OCI-LY3 (cell line): ENCODE results near the gene HBE1.

Experiments
- H2AFZ ChIP-seq: fragments of 200-600, 300-600 bp; shearing (Covaris generic); 2 replicates; pipeline ENCODE4 v1.6.0; 2014; ENCODE audit warnings: antibody characterized with exemption, low read depth, low read length
- H3K27ac ChIP-seq: fragments of 200-600, 300-600 bp; sonication (generic); 2 replicates; pipeline ENCODE4 v1.5.1; 2014; ENCODE audit warnings: mild to moderate bottlenecking, low read length, moderate library complexity, mixed read lengths
- H3K27me3 ChIP-seq: fragments of 200-600, 300-600 bp; sonication (generic); 2 replicates; pipeline ENCODE4 v1.6.1; 2014; ENCODE audit warnings: low read depth, low read length, mixed read lengths
- H3K36me3 ChIP-seq: fragments of 200-600, 300-600 bp; sonication (generic); replicated peaks from 2 replicates; pipeline ENCODE3; 2014; ENCODE audit warnings: low read depth, low read length, mixed read lengths
- H3K4me1 ChIP-seq: fragments of 300-600, 200-600 bp; sonication (generic); 2 replicates; pipeline ENCODE4 v1.6.1; 2014; ENCODE audit warnings: low read length, mixed read lengths
- H3K4me2 ChIP-seq: fragments of 200-600, 300-600 bp; sonication (generic); 2 replicates; pipeline ENCODE4 v1.6.1; 2014; ENCODE audit warnings: low read length, mixed read lengths
- H3K4me3 ChIP-seq: fragments of 300-600, 200-600 bp; sonication (generic); 2 replicates; pipeline ENCODE4 v1.5.1; 2014; ENCODE audit warnings: antibody characterized with exemption, mild to moderate bottlenecking, low read length, moderate library complexity
- H3K79me2 ChIP-seq: fragments of 300-600, 200-600 bp; shearing (Covaris generic); 2 replicates; pipeline ENCODE4 v1.6.1; 2014; ENCODE audit warnings: mild to moderate bottlenecking, low read length, mixed read lengths
- H3K9ac ChIP-seq: fragments of 300-600, 200-600 bp; shearing (Covaris generic); 2 replicates; pipeline ENCODE4 v1.6.0; 2014; ENCODE audit warnings: mild to moderate bottlenecking, low read length, moderate library complexity
- H3K9me3 ChIP-seq: fragments of 200-600, 300-600 bp; shearing (Covaris generic); 2 replicates; pipeline ENCODE4 v1.6.1; 2014; ENCODE audit warnings: low read length, mixed read lengths; ENCODE audit not compliant: insufficient read depth
- H4K20me1 ChIP-seq: fragments of 200-600, 300-600 bp; sonication (generic); 2 replicates; pipeline ENCODE4 v1.6.1; 2016; ENCODE audit warnings: low read length, mixed read lengths; ENCODE audit not compliant: insufficient read depth
- CTCF ChIP-seq: fragments of 200-600, 300-600 bp; sonication (generic); IDR thresholded peaks from 2 replicates; pipeline ENCODE4 v1.5.1; 2014; ENCODE audit warnings: antibody characterized with exemption, low read length, low read depth
- EZH2phosphoT487 ChIP-seq: fragments of 200-600 bp; shearing (Covaris generic); IDR thresholded peaks from 2 replicates; pipeline ENCODE4 v1.6.1; 2018; ENCODE audit warnings: antibody characterized with exemption, mixed run types, low read depth

HBE1 gene

DNA sequence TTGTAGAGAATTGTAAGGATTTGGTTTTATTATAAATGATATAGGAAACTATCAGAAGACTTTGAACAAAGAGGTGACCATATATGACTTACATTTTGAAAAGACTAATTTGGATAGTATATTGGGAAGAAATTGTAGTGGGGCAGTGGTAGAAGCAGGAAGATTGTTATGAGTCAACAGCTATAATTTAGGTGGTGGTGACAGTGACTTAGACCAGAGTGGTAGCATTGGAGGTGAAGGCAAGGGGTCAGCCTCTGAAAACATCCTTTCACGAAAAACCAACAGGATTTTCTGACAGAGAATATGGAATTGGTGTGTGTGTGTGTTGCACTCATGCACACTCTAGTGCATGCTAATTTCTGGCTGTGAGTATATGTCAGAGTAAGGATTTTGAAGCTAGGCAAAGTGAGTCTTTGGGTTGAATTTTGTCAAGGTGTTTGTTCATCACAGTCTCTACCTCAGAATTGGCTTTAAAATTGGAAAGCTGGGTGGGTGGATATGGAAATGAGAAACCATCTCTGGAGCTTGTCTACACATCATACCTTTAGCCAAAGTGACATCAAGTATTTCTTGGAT is 8.2 kb upstream of the HBE1 start:
- Histone ChIP-seq H3K79me2 (no peaks in the 10 kb centered on the region), H3K9ac (no peak overlapping the region), H3K4me3 (no peak overlapping the region), H4K20me1 (no peaks in the 10 kb centered on the region), H3K4me1 (peaks cover 21% of the 10 kb centered on the region), H2AFZ (no peak overlapping the region), H3K36me3 (no peaks in the 10 kb centered on the region), H3K27ac (no peak overlapping the region), H3K4me2 (no peak overlapping the region), H3K9me3 (no peaks in the 10 kb centered on the region), H3K27me3 (no peaks in the 10 kb centered on the region)
- no peak for TF ChIP-seq EZH2phosphoT487
- TF ChIP-seq CTCF: no peak

DNA sequence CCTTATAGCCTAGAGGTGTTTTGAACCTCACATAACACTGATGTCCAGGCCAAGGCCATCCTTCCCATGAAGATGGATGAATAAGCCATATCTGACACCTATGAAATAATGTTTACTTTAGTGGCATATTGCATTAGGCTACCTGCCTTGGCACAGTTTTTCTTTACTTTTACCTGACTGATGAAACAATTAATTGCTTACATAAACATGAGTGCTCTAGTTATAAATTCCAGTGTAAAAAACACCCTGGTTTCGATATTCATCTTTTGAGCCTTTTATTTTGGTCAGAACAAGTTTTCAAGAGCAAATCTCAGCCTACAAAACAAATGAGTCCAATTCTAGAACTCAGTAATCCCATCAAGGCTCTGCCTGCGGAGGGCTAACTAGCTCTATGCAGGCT is 7.0 kb upstream of the HBE1 start:
- no peaks in the 10 kb centered on the region for H3K36me3 ChIP-seq
- H3K4me1 ChIP-seq: peaks cover 21% of the 10 kb centered on the region
- no peak overlapping the region for H3K4me3 ChIP-seq
- H3K27ac ChIP-seq: no peak overlapping the region
- H3K79me2 ChIP-seq: no peaks in the 10 kb centered on the region
- H3K9me3 ChIP-seq: no peaks in the 10 kb centered on the region
- no peaks in the 10 kb centered on the region for H3K27me3 ChIP-seq
- TF ChIP-seq EZH2phosphoT487: no peak
- no peak for TF ChIP-seq CTCF
- H4K20me1 ChIP-seq: no peaks in the 10 kb centered on the region
- no peak overlapping the region for H2AFZ ChIP-seq
- no peak overlapping the region for H3K9ac ChIP-seq
- no peak overlapping the region for H3K4me2 ChIP-seq

GRCh38 chr11:5275369-5276110 is 5.8 kb upstream of the HBE1 start:
- peaks cover 14% of the 10 kb centered on the region for H3K4me1 ChIP-seq
- H3K4me3 ChIP-seq: no peak overlapping the region
- no peak for TF ChIP-seq EZH2phosphoT487
- no peak for TF ChIP-seq CTCF
- H3K36me3 ChIP-seq: no peaks in the 10 kb centered on the region
- H3K27ac ChIP-seq: no peak overlapping the region
- H3K27me3 ChIP-seq: no peaks in the 10 kb centered on the region
- H3K9me3 ChIP-seq: no peaks in the 10 kb centered on the region
- H2AFZ ChIP-seq: no peak overlapping the region
- no peak overlapping the region for H3K9ac ChIP-seq
- H3K4me2 ChIP-seq: no peak overlapping the region
- no peaks in the 10 kb centered on the region for H4K20me1 ChIP-seq
- no peaks in the 10 kb centered on the region for H3K79me2 ChIP-seq

DNA sequence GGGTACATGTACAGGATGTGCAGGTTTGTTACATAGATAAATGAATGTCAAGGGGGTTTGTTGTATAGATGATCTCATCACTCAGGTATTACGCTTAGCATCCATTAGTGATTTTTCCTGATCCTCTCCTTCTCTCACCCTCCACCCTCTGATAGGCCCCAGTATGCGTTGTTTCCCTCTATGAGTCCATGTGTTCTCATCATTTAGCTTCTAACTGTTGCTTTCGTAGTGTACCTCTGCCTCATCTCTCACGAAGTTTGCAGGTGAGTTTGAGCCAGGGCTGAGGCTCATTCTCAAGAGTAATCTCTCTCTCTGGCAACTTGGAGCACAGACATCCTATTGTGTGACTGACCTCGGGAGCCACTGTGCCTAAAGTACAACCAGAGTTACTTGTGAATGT is 4.7 kb upstream of the HBE1 start:
- H3K9me3 ChIP-seq: no peaks in the 10 kb centered on the region
- no peak overlapping the region for H3K4me2 ChIP-seq
- peaks cover 7% of the 10 kb centered on the region for H3K4me1 ChIP-seq
- no peaks in the 10 kb centered on the region for H3K36me3 ChIP-seq
- no peak overlapping the region for H3K27ac ChIP-seq
- TF ChIP-seq EZH2phosphoT487: no peak
- TF ChIP-seq CTCF: no peak
- H3K79me2 ChIP-seq: no peaks in the 10 kb centered on the region
- H3K9ac ChIP-seq: no peak overlapping the region
- no peaks in the 10 kb centered on the region for H3K27me3 ChIP-seq
- H2AFZ ChIP-seq: no peak overlapping the region
- no peaks in the 10 kb centered on the region for H4K20me1 ChIP-seq
- no peak overlapping the region for H3K4me3 ChIP-seq
